SU-DHL-6 (cell line): ENCODE results near the gene TTC13.

Experiments
- EZH2phosphoT487 ChIP-seq: fragments of 200-600 bp; sonication (generic), shearing (Covaris generic); conservative IDR thresholded peaks from 2 replicates; pipeline ENCODE4 v1.6.1; 2018; ENCODE audit warnings: mild to moderate bottlenecking, antibody characterized with exemption, low read length, moderate library complexity, mixed read lengths
- TF ChIP-seq, protein P1 (sequence below): fragments of 200-600 bp; sonication (generic); IDR thresholded peaks from one replicate; pipeline ENCODE4 v1.5.1; 2017; ENCODE audit warnings: antibody characterized with exemption, mild to moderate bottlenecking, low read length, moderate library complexity; ENCODE audit not compliant: insufficient read depth, poor library complexity, severe bottlenecking

DNA sequence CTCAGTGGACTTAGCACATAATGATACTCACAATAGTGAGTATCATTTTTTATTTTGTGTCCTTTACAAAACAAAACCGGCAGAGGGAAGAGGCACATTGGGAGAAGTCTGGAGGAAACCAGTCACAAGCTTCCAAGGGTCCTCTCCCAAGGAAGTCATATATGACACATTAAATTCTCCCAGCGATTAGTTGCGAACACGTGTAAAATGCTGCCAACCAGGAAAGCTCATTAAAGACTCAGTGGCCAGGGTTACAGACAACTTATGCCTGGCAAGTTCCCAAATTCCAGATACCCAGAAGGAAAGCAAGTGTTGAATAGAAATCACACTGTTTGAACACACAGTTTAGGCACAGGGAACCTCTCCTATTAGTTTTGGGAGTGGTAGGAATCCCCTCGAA is 52.5 kb downstream of the TTC13 start:
- TF ChIP-seq, protein P1, sequence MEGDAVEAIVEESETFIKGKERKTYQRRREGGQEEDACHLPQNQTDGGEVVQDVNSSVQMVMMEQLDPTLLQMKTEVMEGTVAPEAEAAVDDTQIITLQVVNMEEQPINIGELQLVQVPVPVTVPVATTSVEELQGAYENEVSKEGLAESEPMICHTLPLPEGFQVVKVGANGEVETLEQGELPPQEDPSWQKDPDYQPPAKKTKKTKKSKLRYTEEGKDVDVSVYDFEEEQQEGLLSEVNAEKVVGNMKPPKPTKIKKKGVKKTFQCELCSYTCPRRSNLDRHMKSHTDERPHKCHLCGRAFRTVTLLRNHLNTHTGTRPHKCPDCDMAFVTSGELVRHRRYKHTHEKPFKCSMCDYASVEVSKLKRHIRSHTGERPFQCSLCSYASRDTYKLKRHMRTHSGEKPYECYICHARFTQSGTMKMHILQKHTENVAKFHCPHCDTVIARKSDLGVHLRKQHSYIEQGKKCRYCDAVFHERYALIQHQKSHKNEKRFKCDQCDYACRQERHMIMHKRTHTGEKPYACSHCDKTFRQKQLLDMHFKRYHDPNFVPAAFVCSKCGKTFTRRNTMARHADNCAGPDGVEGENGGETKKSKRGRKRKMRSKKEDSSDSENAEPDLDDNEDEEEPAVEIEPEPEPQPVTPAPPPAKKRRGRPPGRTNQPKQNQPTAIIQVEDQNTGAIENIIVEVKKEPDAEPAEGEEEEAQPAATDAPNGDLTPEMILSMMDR, result no peak
- no peak for TF ChIP-seq EZH2phosphoT487
